Measurements from ENCODE around the gene AFM.

DNA sequence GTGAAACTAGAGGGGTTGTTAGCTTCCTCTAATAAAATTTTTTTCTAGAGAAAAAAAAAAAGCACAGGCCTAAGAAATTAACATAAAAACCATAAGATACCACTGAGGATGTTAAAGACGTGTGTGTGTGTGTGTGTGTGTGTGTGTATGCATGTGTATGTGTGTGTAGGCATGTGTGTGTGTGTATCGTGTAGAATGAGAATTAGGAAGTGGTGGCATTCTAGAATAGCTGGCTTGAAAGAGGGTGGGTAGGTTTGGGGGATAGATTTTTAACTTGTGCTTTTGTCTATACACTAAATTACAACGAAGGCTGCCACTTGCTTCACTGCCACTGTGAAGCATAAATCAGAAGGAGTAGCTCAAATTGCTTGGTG is 22.5 kb upstream of the AFM start:
- TF ChIP-seq RCOR1 (IDR thresholded peaks at IDR 0.05; ENCODE audit: low read depth, low read length), result no peak
- no peak for TF ChIP-seq SREBF2 (IDR thresholded peaks at IDR 0.05)
- TF ChIP-seq POLR2A (IDR thresholded peaks at IDR 0.05; ENCODE audit: low read length), result no peak
- no peak for TF ChIP-seq CTCF (IDR thresholded peaks at IDR 0.05)

All from A549 (cell line).